H9 (cell line): ENCODE measurements around the gene DNAAF5. TPM values are rescaled to one million over a fixed set of nuclear protein-coding genes. Genes with fewer than 3 reads are reported as not detected.

Experiments used
- DNase-seq: peaks from one replicate; pipeline ENCODE4 v3.0.0-alpha.2; 2017
- H2AFZ ChIP-seq: one replicate; pipeline ENCODE4 v1.6.1; 2013; ENCODE audit warnings: mild to moderate bottlenecking, low read length, control low read depth, moderate library complexity
- H2AK5ac ChIP-seq: 2 replicates; pipeline ENCODE4 v1.6.1; 2013; ENCODE audit warnings: low read length, control low read depth, mixed read lengths; ENCODE audit not compliant: insufficient read length
- H2BK120ac ChIP-seq: one replicate; pipeline ENCODE4 v1.6.1; 2013; ENCODE audit warnings: low read depth, mild to moderate bottlenecking, low read length, control low read depth, inconsistent platforms; ENCODE audit not compliant: poor library complexity, severe bottlenecking
- H2BK12ac ChIP-seq: 2 replicates; pipeline ENCODE4 v1.6.1; 2013; ENCODE audit warnings: low read length, control low read depth, mixed read lengths, low read depth; ENCODE audit not compliant: insufficient read length
- H2BK15ac ChIP-seq: 2 replicates; pipeline ENCODE4 v1.6.1; 2013; ENCODE audit warnings: low read depth, low read length, control low read depth
- H2BK20ac ChIP-seq: one replicate; pipeline ENCODE4 v1.6.1; 2013; ENCODE audit warnings: low read depth, mild to moderate bottlenecking, low read length, control low read depth, inconsistent platforms; ENCODE audit not compliant: poor library complexity, severe bottlenecking
- H2BK5ac ChIP-seq: 2 replicates; pipeline ENCODE4 v1.6.1; 2013; ENCODE audit warnings: low read length, control low read depth, mixed read lengths; ENCODE audit not compliant: insufficient read length
- H3K14ac ChIP-seq: 2 replicates; pipeline ENCODE4 v1.6.1; 2013; ENCODE audit warnings: low read length, control low read depth; ENCODE audit not compliant: insufficient read depth
- H3K18ac ChIP-seq: 2 replicates; pipeline ENCODE4 v1.6.1; 2013; ENCODE audit warnings: low read depth, mild to moderate bottlenecking, mixed read lengths, low read length, control low read depth; ENCODE audit not compliant: insufficient read length
- H3K23ac ChIP-seq: 2 replicates; pipeline ENCODE4 v1.6.1; 2013; ENCODE audit warnings: low read length, control low read depth, mixed read lengths, low read depth; ENCODE audit not compliant: insufficient read length
- H3K23me2 ChIP-seq: 2 replicates; pipeline ENCODE4 v1.6.1; 2013; ENCODE audit warnings: low read depth, mild to moderate bottlenecking, mixed read lengths, low read length, control low read depth; ENCODE audit not compliant: insufficient read length, poor library complexity, severe bottlenecking
- H3K27ac ChIP-seq: 2 replicates; pipeline ENCODE4 v1.5.1; 2013; ENCODE audit warnings: low read length, control low read depth, mixed read lengths, low read depth; ENCODE audit not compliant: insufficient read length
- H3K27me3 ChIP-seq: 2 replicates; pipeline ENCODE4 v1.6.1; 2013; ENCODE audit warnings: low read length, control low read depth, inconsistent platforms; ENCODE audit not compliant: insufficient read depth
- H3K4ac ChIP-seq: 2 replicates; pipeline ENCODE4 v1.6.1; 2013; ENCODE audit warnings: low read depth, mild to moderate bottlenecking, control low read depth, inconsistent platforms, low read length, moderate library complexity
- H3K4me1 ChIP-seq: 2 replicates; pipeline ENCODE4 v1.6.1; 2013; ENCODE audit warnings: low read length, control low read depth, inconsistent platforms; ENCODE audit not compliant: insufficient read depth
- H3K4me2 ChIP-seq: 2 replicates; pipeline ENCODE4 v1.6.1; 2013; ENCODE audit warnings: low read length, control low read depth, mixed read lengths; ENCODE audit not compliant: insufficient read length, insufficient read depth
- H3K56ac ChIP-seq: 2 replicates; pipeline ENCODE4 v1.6.1; 2013; ENCODE audit warnings: low read depth, mild to moderate bottlenecking, mixed read lengths, low read length, control low read depth; ENCODE audit not compliant: insufficient read length
- H3K79me1 ChIP-seq: 2 replicates; pipeline ENCODE4 v1.6.1; 2013; ENCODE audit warnings: low read depth, mild to moderate bottlenecking, moderate library complexity, low read length, control low read depth, inconsistent platforms; ENCODE audit not compliant: insufficient read depth, poor library complexity, severe bottlenecking
- H3K79me2 ChIP-seq: 2 replicates; pipeline ENCODE4 v1.6.1; 2013; ENCODE audit warnings: low read length, control low read depth, inconsistent platforms; ENCODE audit not compliant: insufficient read depth
- H3K9ac ChIP-seq: 2 replicates; pipeline ENCODE4 v1.6.1; 2013; ENCODE audit warnings: low read length, control low read depth, mixed read lengths; ENCODE audit not compliant: insufficient read length; ENCODE audit errors: extremely low read depth
- H3K9me3 ChIP-seq: one replicate; pipeline ENCODE4 v1.6.1; 2013; ENCODE audit warnings: low read depth, low read length, inconsistent platforms; ENCODE audit not compliant: control insufficient read depth
- H3T11ph ChIP-seq: one replicate; pipeline ENCODE4 v1.6.1; 2013; ENCODE audit warnings: mild to moderate bottlenecking, low read length, control low read depth, inconsistent platforms
- H4K20me1 ChIP-seq: one replicate; pipeline ENCODE4 v1.6.1; 2013; ENCODE audit not compliant: control insufficient read depth, insufficient read length, insufficient read depth
- H4K5ac ChIP-seq: 2 replicates; pipeline ENCODE4 v1.6.1; 2013; ENCODE audit warnings: low read depth, mild to moderate bottlenecking, mixed read lengths, low read length, control low read depth; ENCODE audit not compliant: insufficient read length
- H4K8ac ChIP-seq: replicated peaks from 2 replicates; pipeline ENCODE4 v1.6.1; 2013; ENCODE audit warnings: low read length, control low read depth, mixed read lengths, low read depth; ENCODE audit not compliant: insufficient read length
- H4K91ac ChIP-seq: 2 replicates; pipeline ENCODE4 v1.6.1; 2013; ENCODE audit warnings: low read depth, mild to moderate bottlenecking, moderate library complexity, mixed read lengths, low read length, control low read depth; ENCODE audit not compliant: insufficient read length
- H3K27ac Mint-ChIP-seq, 3 experiments: 2 replicates in 2 of 3; 3 replicates in 1 of 3; pipeline ENCODE4 v1.8.0; 2020 to 2021; ENCODE audit warnings: mixed read lengths in 3 of 3, mild to moderate bottlenecking in 1 of 3, moderate library complexity in 1 of 3
- H3K27me3 Mint-ChIP-seq: 2 replicates; pipeline ENCODE4 v1.8.0; 2021; ENCODE audit warnings: low read depth, mild to moderate bottlenecking, moderate library complexity, mixed read lengths
- H3K36me3 Mint-ChIP-seq, 3 experiments: 2 replicates in 2 of 3; 3 replicates in 1 of 3; pipeline ENCODE4 v1.8.0; 2020 to 2021; ENCODE audit warnings: low read depth in 3 of 3, mixed read lengths in 3 of 3; ENCODE audit not compliant: insufficient read depth in 1 of 3
- H3K4me1 Mint-ChIP-seq, 2 experiments: 2 replicates each; pipeline ENCODE4 v1.8.0; 2020; ENCODE audit warnings: mixed read lengths in 2 of 2
- H3K4me3 Mint-ChIP-seq, 2 experiments: 2 replicates in 1 of 2; 3 replicates in 1 of 2; pipeline ENCODE4 v1.8.0; 2020 to 2021; ENCODE audit warnings: mild to moderate bottlenecking in 2 of 2, mixed read lengths in 2 of 2, moderate library complexity in 1 of 2
- H3K9me3 Mint-ChIP-seq, 2 experiments: 2 replicates in 1 of 2; 3 replicates in 1 of 2; pipeline ENCODE4 v1.8.0; 2020; ENCODE audit warnings: mild to moderate bottlenecking in 2 of 2, mixed read lengths in 2 of 2, moderate library complexity in 1 of 2
- CTCF ChIP-seq: fragments of 200-600 bp; sonication (generic); conservative IDR thresholded peaks from 3 replicates; pipeline ENCODE4 v1.8.0; 2021; ENCODE audit warnings: antibody characterized with exemption, mild to moderate bottlenecking
- WGBS: extraction: QIAGEN DNeasy Blood & Tissue Kit; methylation state at CpG from one replicate; pipeline ENCODE4 v1.1.7; 2013; ENCODE audit warnings: missing lambda C conversion rate, low lambda C conversion rate, mixed read lengths; ENCODE audit not compliant: insufficient read length; ENCODE audit errors: extremely low coverage; 5-methylcytosine and 5-hydroxymethylcytosine counted together
- total RNA-seq: library from RNA; stranded (reverse); gene quantifications from 2 replicates; pipeline ENCODE4 v1.2.1, GENCODE V29; 2021

The DNAAF5 gene
- total RNA-seq, 1 experiment from 2014 or later: 43.5 TPM

GRCh38 chr7:825386-825785, 98.9 kb downstream of the DNAAF5 start:
- Histone ChIP-seq H3K4ac (no peak overlapping the region), H2BK5ac (no peak overlapping the region), H2AFZ (no peak overlapping the region), H4K20me1 (no peaks in the 10 kb centered on the region), H3K23me2 (no peaks in the 10 kb centered on the region), H4K8ac (no peak overlapping the region), H3K9ac (no peak overlapping the region), H2BK15ac (no peak overlapping the region), H3K4me2 (no peak overlapping the region), H3K4me1 (peaks cover 2% of the 10 kb centered on the region; the same call in 1 of the 2 replicates), H3K79me1 (peaks cover 13% of the 10 kb centered on the region), H3K23ac (no peak overlapping the region), H3K27me3 (no peaks in the 10 kb centered on the region), H2BK120ac (no peak overlapping the region), H2BK12ac (no peak overlapping the region), H2BK20ac (no peak overlapping the region), H4K5ac (no peak overlapping the region), H4K91ac (no peak overlapping the region), H3K9me3 (no peaks in the 10 kb centered on the region), H3K14ac (no peak overlapping the region), H2AK5ac (no peak overlapping the region), H3K79me2 (peaks cover 54% of the 10 kb centered on the region; the same call in 1 of the 2 replicates), H3K18ac (no peak overlapping the region), H3K27ac (no peak overlapping the region), H3K56ac (no peak overlapping the region), H3T11ph (no peak overlapping the region)
- WGBS: no CpG with 5 or more reads among the region's 6 CpGs
- H3K4me3 Mint-ChIP-seq: no peak overlapping the region
- H3K4me1 Mint-ChIP-seq: peaks cover 51 to 55% of the 10 kb centered on the region in 2 experiments
- H3K27ac Mint-ChIP-seq: no peak overlapping the region
- H3K27me3 Mint-ChIP-seq: no peaks in the 10 kb centered on the region
- TF ChIP-seq CTCF: no peak
- peaks cover 0 to 29% (median 9%) of the 10 kb centered on the region in 3 experiments; a peak in 6 of 7 replicates for H3K36me3 Mint-ChIP-seq
- no peaks in the 10 kb centered on the region for H3K9me3 Mint-ChIP-seq
- no peak for DNase-seq
